ENCODE results near the gene CLDN34. TPM values are rescaled to one million over a fixed set of nuclear protein-coding genes. Genes with fewer than 3 reads are reported as not detected.

Gene CLDN34
- total and polyA plus RNA-seq, 4 donors = 0.50 TPM; not detected in 3

DNA sequence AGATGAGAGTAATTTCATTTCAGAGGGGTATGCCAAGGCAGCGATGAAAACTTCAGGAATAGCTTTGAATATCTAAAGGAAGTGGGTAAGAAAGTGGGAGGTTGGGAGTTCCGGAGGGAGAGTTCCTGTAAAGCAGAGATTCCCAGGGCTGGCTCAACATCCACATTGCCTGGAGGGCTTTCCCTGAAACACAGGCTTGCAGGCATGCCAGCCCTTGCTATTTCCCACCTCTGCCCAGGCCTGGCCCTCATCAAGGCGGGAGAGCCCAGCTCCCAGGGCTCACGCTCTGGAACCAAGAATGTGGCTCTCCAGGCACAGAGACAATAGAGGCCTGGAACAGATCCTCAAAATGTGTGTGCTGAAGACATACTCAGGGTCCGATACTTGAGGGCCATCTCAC is 43.8 kb upstream of the CLDN34 start:
- Histone ChIP-seq H3K9ac (ENCODE audit: low read depth in 1 of 2, low read length in 2 of 2) (no peak overlapping the region), H3K36me3 (ENCODE audit: control insufficient read depth in 4 of 4, insufficient read depth in 3 of 4, low read depth in 1 of 4, low read length in 3 of 4) (no peaks in the 10 kb centered on the region), H3K4me1 (ENCODE audit: control insufficient read depth in 4 of 4, insufficient read depth in 4 of 4, low read length in 3 of 4) (no peaks in the 10 kb centered on the region), H3K27me3 (ENCODE audit: control insufficient read depth in 4 of 4, insufficient read depth in 4 of 4, low read length in 3 of 4) (no peaks in the 10 kb centered on the region), H3K4me3 (ENCODE audit: low read depth in 1 of 3, low read length in 3 of 3) (no peak overlapping the region), H3K27ac (ENCODE audit: low read depth in 1 of 2, low read length in 2 of 2) (no peak overlapping the region), H3K9me3 (ENCODE audit: control insufficient read depth in 4 of 4, low read length in 3 of 4) (no peaks in the 10 kb centered on the region)
- 90% methylated on average over 5 of the region's 5 CpGs for WGBS
- DNase-seq (ENCODE audit: low spot score) = no peak
- TF ChIP-seq TAF1 (conservative IDR thresholded peaks at IDR 0.05) (no peak), HNF4G (IDR thresholded peaks at IDR 0.05) (no peak), GABPA (IDR thresholded peaks at IDR 0.05 in 1 of 2, conservative IDR thresholded peaks at IDR 0.05 in 1 of 2) (no peak), HNF4A (conservative IDR thresholded peaks at IDR 0.05) (no peak), RXRA (IDR thresholded peaks at IDR 0.05) (no peak)

DNA sequence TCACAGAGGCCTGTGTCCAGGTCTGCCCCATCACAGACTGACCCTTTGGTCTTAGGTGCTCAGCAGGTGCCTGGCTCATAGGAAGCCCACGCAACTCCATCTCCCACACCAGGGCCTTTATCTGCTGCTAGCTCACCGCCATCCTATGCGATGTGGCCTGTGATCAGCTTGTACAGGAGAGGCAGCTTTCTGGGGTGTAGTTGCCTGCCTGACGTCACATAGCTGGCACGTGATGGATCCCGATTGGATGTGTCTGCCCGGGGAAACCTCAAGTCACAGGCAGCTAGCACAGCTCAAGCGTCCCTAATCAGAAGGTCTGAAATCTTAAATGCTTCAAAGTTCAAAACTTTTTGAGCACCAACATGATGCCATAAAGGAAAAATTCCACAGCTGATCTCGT is 41.2 kb upstream of the CLDN34 start:
- no peak overlapping the region for H3K9ac ChIP-seq (ENCODE audit: low read depth in 1 of 2, low read length in 2 of 2)
- H3K4me1 ChIP-seq (ENCODE audit: control insufficient read depth in 4 of 4, insufficient read depth in 4 of 4, low read length in 3 of 4) = no peaks in the 10 kb centered on the region
- H3K27ac ChIP-seq (ENCODE audit: low read depth in 1 of 2, low read length in 2 of 2) = no peak overlapping the region
- no peaks in the 10 kb centered on the region for H3K36me3 ChIP-seq (ENCODE audit: control insufficient read depth in 4 of 4, insufficient read depth in 3 of 4, low read depth in 1 of 4, low read length in 3 of 4)
- TF ChIP-seq, protein P1, sequence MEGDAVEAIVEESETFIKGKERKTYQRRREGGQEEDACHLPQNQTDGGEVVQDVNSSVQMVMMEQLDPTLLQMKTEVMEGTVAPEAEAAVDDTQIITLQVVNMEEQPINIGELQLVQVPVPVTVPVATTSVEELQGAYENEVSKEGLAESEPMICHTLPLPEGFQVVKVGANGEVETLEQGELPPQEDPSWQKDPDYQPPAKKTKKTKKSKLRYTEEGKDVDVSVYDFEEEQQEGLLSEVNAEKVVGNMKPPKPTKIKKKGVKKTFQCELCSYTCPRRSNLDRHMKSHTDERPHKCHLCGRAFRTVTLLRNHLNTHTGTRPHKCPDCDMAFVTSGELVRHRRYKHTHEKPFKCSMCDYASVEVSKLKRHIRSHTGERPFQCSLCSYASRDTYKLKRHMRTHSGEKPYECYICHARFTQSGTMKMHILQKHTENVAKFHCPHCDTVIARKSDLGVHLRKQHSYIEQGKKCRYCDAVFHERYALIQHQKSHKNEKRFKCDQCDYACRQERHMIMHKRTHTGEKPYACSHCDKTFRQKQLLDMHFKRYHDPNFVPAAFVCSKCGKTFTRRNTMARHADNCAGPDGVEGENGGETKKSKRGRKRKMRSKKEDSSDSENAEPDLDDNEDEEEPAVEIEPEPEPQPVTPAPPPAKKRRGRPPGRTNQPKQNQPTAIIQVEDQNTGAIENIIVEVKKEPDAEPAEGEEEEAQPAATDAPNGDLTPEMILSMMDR (IDR thresholded peaks at IDR 0.05; ENCODE audit: low read depth, low read length, missing input control) = no peak
- no peak for TF ChIP-seq RAD21 (IDR thresholded peaks at IDR 0.05)
- TF ChIP-seq, protein P2, sequence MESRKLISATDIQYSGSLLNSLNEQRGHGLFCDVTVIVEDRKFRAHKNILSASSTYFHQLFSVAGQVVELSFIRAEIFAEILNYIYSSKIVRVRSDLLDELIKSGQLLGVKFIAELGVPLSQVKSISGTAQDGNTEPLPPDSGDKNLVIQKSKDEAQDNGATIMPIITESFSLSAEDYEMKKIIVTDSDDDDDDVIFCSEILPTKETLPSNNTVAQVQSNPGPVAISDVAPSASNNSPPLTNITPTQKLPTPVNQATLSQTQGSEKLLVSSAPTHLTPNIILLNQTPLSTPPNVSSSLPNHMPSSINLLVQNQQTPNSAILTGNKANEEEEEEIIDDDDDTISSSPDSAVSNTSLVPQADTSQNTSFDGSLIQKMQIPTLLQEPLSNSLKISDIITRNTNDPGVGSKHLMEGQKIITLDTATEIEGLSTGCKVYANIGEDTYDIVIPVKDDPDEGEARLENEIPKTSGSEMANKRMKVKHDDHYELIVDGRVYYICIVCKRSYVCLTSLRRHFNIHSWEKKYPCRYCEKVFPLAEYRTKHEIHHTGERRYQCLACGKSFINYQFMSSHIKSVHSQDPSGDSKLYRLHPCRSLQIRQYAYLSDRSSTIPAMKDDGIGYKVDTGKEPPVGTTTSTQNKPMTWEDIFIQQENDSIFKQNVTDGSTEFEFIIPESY (IDR thresholded peaks at IDR 0.05) = no peak
- no peak for TF ChIP-seq HNF4A (conservative IDR thresholded peaks at IDR 0.05)
- no peak for TF ChIP-seq FOXA2 (IDR thresholded peaks at IDR 0.05)
- TF ChIP-seq FOXA1 (IDR thresholded peaks at IDR 0.05) = no peak
- no peak for TF ChIP-seq SP1 (IDR thresholded peaks at IDR 0.05)
- TF ChIP-seq HNF4G (IDR thresholded peaks at IDR 0.05) = no peak
- TF ChIP-seq, protein P3, sequence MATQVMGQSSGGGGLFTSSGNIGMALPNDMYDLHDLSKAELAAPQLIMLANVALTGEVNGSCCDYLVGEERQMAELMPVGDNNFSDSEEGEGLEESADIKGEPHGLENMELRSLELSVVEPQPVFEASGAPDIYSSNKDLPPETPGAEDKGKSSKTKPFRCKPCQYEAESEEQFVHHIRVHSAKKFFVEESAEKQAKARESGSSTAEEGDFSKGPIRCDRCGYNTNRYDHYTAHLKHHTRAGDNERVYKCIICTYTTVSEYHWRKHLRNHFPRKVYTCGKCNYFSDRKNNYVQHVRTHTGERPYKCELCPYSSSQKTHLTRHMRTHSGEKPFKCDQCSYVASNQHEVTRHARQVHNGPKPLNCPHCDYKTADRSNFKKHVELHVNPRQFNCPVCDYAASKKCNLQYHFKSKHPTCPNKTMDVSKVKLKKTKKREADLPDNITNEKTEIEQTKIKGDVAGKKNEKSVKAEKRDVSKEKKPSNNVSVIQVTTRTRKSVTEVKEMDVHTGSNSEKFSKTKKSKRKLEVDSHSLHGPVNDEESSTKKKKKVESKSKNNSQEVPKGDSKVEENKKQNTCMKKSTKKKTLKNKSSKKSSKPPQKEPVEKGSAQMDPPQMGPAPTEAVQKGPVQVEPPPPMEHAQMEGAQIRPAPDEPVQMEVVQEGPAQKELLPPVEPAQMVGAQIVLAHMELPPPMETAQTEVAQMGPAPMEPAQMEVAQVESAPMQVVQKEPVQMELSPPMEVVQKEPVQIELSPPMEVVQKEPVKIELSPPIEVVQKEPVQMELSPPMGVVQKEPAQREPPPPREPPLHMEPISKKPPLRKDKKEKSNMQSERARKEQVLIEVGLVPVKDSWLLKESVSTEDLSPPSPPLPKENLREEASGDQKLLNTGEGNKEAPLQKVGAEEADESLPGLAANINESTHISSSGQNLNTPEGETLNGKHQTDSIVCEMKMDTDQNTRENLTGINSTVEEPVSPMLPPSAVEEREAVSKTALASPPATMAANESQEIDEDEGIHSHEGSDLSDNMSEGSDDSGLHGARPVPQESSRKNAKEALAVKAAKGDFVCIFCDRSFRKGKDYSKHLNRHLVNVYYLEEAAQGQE (IDR thresholded peaks at IDR 0.05) = no peak
- no peak for TF ChIP-seq TAF1 (conservative IDR thresholded peaks at IDR 0.05)
- no peak for TF ChIP-seq EGR1 (IDR thresholded peaks at IDR 0.05; ENCODE audit: low read depth in 2 of 2)
- H3K9me3 ChIP-seq (ENCODE audit: control insufficient read depth in 4 of 4, low read length in 3 of 4) = no peaks in the 10 kb centered on the region
- H3K4me3 ChIP-seq (ENCODE audit: low read depth in 1 of 3, low read length in 3 of 3) = no peak overlapping the region
- no peaks in the 10 kb centered on the region for H3K27me3 ChIP-seq (ENCODE audit: control insufficient read depth in 4 of 4, insufficient read depth in 4 of 4, low read length in 3 of 4)
- no peak for DNase-seq (ENCODE audit: low spot score)
- WGBS = 95% methylated on average over 9 of the region's 9 CpGs
